Kidney (tissue), 14 donors: ENCODE results near the gene NRP1. TPM values are rescaled to one million over a fixed set of nuclear protein-coding genes. Genes with fewer than 3 reads are reported as not detected.

Source experiments
- DNase-seq, 5 donors: peaks; one replicate each; pipeline ENCODE4 v3.0.0-alpha.2; 2013 to 2020
- FAIRE-seq: peaks from 2 replicates; lab custom pipeline; 2012; peaks lifted over from hg19 to GRCh38; lab: Jason Lieb, UNC
- H3K27ac ChIP-seq, 2 donors: one replicate each; pipeline ENCODE4 v1.7.0; 2013; ENCODE audit warnings: low read depth in 2 of 2, low read length in 2 of 2, inconsistent platforms in 1 of 2
- H3K27me3 ChIP-seq: one replicate; pipeline ENCODE4 v1.7.1; 2013; ENCODE audit warnings: low read length, inconsistent platforms; ENCODE audit not compliant: control insufficient read depth, insufficient read depth
- H3K36me3 ChIP-seq, 3 donors: one replicate each; pipeline versions ENCODE4 v1.7.0 to v1.7.1; 2013; ENCODE audit warnings: low read length in 3 of 3, control low read depth in 1 of 3, inconsistent platforms in 1 of 3; ENCODE audit not compliant: insufficient read depth in 3 of 3, control insufficient read depth in 2 of 3
- H3K4me1 ChIP-seq, 3 donors: one replicate each; pipeline versions ENCODE4 v1.7.0 to v1.7.1; 2013; ENCODE audit warnings: low read length in 3 of 3, inconsistent platforms in 1 of 3, low read depth in 1 of 3; ENCODE audit not compliant: control insufficient read depth in 2 of 3, insufficient read depth in 2 of 3
- H3K4me3 ChIP-seq, 3 donors: one replicate each; pipeline versions ENCODE4 v1.7.0 to v1.8.1; 2013; ENCODE audit warnings: low read length in 3 of 3, control low read depth in 1 of 3, inconsistent platforms in 1 of 3
- H3K9ac ChIP-seq, 3 donors: one replicate each; pipeline versions ENCODE4 v1.7.0 to v1.7.1; 2013; ENCODE audit warnings: low read length in 3 of 3, control low read depth in 1 of 3, inconsistent platforms in 1 of 3
- H3K9me3 ChIP-seq, 3 donors: one replicate each; pipeline versions ENCODE4 v1.7.0 to v1.7.1; 2013; ENCODE audit warnings: low read length in 3 of 3, control low read depth in 1 of 3, inconsistent platforms in 1 of 3; ENCODE audit not compliant: control insufficient read depth in 2 of 3, insufficient read depth in 1 of 3
- intact Hi-C: fragments of 100-400 bp; cut with DNase I; formaldehyde crosslinking; loops from one replicate; pipeline ENCODE4 v1.11.1; 2022
- polyA plus RNA-seq: library from polyadenylated mRNA; stranded (reverse); fragments of 350-450 nt; fragmentation: Illumina TruSeq; extraction: RNeasy Lipid Tissue Mini Kit (QIAGEN cat#74804); gene quantifications from one replicate; pipeline ENCODE4 v1.2.3, GENCODE V29; 2014; ENCODE audit warnings: low read depth, low replicate concordance; ENCODE audit not compliant: insufficient read depth
- total RNA-seq: library from RNA; stranded (reverse); fragmentation: NEBNext Ultra II Directional; extraction: Animal tissue kit (Norgen Biotek cat#: 25700); gene quantifications from one replicate; pipeline ENCODE4 v1.2.1, GENCODE V29; 2021
- TF ChIP-seq, protein P1 (sequence below): IDR thresholded peaks from 3 replicates; pipeline ENCODE4 v1.5.1; 2012; ENCODE audit warnings: mild to moderate bottlenecking, moderate library complexity, borderline replicate concordance; ENCODE audit not compliant: insufficient read depth; ENCODE audit errors: extremely low read depth
- donor health status: control.
- donor health status: control.
- donor health status: control.
- donor health status: control.
- donor health status: control.
- donor health status: DM: yes; HTN: yes; CAD: no.
- donor health status: Normal renal cell carcinoma (clear cell type).

Gene NRP1
- total and polyA plus RNA-seq, 2 donors from 2014 or later, result 40.5 to 243 TPM

DNA sequence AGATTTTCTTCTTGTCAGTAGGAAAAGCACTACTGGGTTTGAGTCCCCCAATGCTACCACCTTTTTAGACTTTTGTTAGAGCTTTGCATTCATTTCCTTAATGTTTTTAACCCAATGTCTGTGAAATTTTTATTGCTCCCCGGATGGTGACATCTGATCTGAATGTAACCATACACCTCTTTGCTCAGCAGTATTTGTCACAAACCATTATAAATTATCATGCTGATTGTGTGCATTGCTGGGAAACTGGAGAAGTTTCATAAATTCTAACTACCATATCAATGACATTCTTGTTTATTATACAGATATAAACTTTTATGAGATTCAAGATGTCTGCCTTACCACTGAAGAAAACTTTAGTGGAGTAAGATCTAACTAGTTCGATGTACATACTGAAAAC, 8.5 kb downstream of the NRP1 start:
- Histone ChIP-seq H3K4me3 (no peak overlapping the region), H3K4me1 (peaks cover 4 to 23% (median 7%) of the 10 kb centered on the region in 3 donors), H3K9me3 (no peaks in the 10 kb centered on the region), H3K36me3 (peaks cover 10 to 37% (median 12%) of the 10 kb centered on the region in 3 donors), H3K9ac (no peak overlapping the region), H3K27me3 (no peaks in the 10 kb centered on the region), H3K27ac (no peak overlapping the region)
- DNase-seq, result peak in 2 of 5 donors; percentile 76 to 77
- TF ChIP-seq, protein P1, sequence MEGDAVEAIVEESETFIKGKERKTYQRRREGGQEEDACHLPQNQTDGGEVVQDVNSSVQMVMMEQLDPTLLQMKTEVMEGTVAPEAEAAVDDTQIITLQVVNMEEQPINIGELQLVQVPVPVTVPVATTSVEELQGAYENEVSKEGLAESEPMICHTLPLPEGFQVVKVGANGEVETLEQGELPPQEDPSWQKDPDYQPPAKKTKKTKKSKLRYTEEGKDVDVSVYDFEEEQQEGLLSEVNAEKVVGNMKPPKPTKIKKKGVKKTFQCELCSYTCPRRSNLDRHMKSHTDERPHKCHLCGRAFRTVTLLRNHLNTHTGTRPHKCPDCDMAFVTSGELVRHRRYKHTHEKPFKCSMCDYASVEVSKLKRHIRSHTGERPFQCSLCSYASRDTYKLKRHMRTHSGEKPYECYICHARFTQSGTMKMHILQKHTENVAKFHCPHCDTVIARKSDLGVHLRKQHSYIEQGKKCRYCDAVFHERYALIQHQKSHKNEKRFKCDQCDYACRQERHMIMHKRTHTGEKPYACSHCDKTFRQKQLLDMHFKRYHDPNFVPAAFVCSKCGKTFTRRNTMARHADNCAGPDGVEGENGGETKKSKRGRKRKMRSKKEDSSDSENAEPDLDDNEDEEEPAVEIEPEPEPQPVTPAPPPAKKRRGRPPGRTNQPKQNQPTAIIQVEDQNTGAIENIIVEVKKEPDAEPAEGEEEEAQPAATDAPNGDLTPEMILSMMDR, result no peak
- no peak for FAIRE-seq
- intact Hi-C loops, result no loop called here

DNA sequence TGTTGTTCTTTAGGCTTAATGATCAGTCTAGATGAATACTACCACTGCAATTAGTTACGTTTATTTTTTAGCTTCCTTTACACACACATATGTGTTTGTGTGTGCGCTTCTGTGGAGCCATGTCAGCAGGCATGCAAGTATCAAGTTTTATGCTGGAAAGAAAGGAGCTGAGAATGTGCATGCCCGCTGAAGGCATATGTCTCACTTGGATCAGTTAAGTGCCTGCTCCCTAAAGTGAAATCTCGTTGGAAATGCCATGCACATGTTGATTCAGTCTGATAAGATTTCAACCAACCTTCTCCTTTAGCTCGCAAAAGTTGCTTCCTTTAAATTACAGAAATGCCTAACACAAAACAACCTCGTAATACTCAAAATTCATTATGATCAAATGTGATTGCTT, 10.7 kb downstream of the NRP1 start:
- Histone ChIP-seq H3K4me3 (no peak overlapping the region), H3K27ac (no peak overlapping the region), H3K9ac (no peak overlapping the region), H3K36me3 (peaks cover 4 to 24% (median 9%) of the 10 kb centered on the region in 3 donors), H3K4me1 (peaks cover 4 to 23% (median 7%) of the 10 kb centered on the region in 3 donors), H3K9me3 (no peaks in the 10 kb centered on the region), H3K27me3 (no peaks in the 10 kb centered on the region)
- intact Hi-C loops, result no loop called here
- FAIRE-seq (no peak), DNase-seq (no peak)
- TF ChIP-seq, protein P1, result no peak

DNA sequence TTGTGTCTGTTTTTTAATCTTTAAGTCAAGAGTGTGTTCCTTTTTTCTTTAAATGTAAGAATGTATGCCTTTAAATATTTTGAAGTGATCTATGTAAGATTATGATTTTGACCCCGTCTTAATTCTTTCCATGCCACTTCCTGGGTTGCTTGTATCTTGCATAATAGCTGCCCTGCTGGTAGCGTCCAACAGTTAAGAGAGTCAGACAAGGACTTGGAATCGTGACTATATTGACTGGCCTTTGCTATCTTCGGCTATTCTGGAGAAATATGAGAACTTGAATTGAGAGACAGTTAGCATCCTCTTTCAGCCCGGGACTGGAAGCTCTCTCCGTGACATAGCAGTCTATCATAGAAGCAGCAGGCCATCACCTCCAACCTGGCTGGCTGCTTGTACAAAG, 13.0 kb downstream of the NRP1 start:
- Histone ChIP-seq H3K36me3 (peaks cover 2 to 19% (median 5%) of the 10 kb centered on the region in 3 donors), H3K4me3 (no peak overlapping the region), H3K9me3 (no peaks in the 10 kb centered on the region), H3K4me1 (peaks cover 5 to 15% (median 8%) of the 10 kb centered on the region in 3 donors), H3K27me3 (no peaks in the 10 kb centered on the region), H3K9ac (no peak overlapping the region), H3K27ac (no peak overlapping the region)
- intact Hi-C loops, result no loop called here
- TF ChIP-seq, protein P1, result no peak
- DNase-seq, result peak in 1 of 5 donors; percentile 22
- no peak for FAIRE-seq

DNA sequence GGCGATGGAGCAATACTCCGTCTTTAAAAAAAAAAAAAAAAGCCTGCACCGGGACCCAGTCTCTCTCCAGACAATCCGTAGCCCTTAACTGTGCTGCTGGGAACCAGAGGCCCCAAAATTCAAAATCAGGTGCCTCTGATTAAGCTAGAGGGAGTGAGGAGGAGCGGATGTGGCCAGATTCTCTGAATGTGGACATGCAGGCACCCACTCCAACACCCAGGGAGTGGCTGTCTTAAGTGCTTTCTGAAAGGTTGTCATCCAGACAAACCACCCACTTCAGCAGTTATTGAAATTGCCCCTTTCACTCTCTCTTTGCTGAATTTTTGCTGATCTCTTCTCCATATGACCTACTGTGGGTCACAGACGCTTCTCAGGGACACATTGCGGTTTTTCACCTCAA, 14.2 kb downstream of the NRP1 start:
- FAIRE-seq (no peak), DNase-seq (no peak)
- Histone ChIP-seq H3K27me3 (no peaks in the 10 kb centered on the region), H3K27ac (no peak overlapping the region), H3K9me3 (no peaks in the 10 kb centered on the region), H3K9ac (no peak overlapping the region), H3K4me1 (peaks cover 2 to 9% (median 8%) of the 10 kb centered on the region in 3 donors), H3K36me3 (peaks cover 2 to 19% (median 5%) of the 10 kb centered on the region in 3 donors), H3K4me3 (no peak overlapping the region)
- TF ChIP-seq, protein P1, result no peak
- intact Hi-C loops, result no loop called here
